GM18519 (cell line): ENCODE measurements around the gene ARMH3.

Source experiments
- ATAC-seq: cut with Tn5 transposase; IDR thresholded peaks from one replicate; pipeline ENCODE4 v1.9.1; 2021; ENCODE audit warnings: mild to moderate bottlenecking, moderate library complexity; ENCODE audit not compliant: unreplicated experiment, low FRiP score

Gene ARMH3

GRCh38 chr10:101941871-101942270, 114.1 kb downstream of the ARMH3 start:
- no peak for ATAC-seq

- ATAC-seq = no peak
Measured at GRCh38 chr10:101940916-101941315, 115.1 kb downstream of the ARMH3 start.

- ATAC-seq = no peak
Measured at GRCh38 chr10:101939729-101940128, 116.2 kb downstream of the ARMH3 start.

GRCh38 chr10:101939008-101939648, 116.8 kb downstream of the ARMH3 start:
- no peak for ATAC-seq

- no peak for ATAC-seq
Measured at GRCh38 chr10:101938305-101939007, 117.5 kb downstream of the ARMH3 start.

GRCh38 chr10:101935431-101935830, 120.5 kb downstream of the ARMH3 start:
- ATAC-seq = no peak

DNA sequence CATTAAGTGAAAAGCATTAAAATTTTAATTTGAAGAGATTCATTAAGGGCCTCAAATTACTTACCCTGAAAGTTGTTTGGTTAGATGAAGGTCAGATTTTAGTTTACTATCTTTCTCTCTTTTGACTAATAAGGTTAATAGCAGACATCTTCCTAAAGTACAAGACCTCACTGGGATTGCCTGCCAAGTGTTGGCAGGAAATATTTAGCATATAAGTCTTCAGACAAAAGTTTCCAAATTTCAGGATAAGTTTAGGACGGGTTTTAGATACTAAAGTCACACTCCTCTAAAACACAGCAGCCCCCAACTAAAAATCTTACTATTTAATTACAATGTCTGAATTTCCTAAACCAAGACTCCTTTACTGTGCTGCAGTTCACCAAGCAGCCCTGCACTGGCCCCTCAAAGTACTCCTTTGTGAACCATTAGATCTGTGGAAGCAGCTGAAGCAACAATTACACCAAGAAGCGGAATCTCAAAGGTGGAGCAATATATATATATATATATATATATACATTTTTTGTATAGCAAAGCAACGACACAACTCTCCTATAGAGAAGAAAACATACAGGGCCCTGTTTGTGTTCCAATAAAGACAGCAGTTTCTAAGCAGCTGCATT, 121.2 kb downstream of the ARMH3 start:
- ATAC-seq = no peak

DNA sequence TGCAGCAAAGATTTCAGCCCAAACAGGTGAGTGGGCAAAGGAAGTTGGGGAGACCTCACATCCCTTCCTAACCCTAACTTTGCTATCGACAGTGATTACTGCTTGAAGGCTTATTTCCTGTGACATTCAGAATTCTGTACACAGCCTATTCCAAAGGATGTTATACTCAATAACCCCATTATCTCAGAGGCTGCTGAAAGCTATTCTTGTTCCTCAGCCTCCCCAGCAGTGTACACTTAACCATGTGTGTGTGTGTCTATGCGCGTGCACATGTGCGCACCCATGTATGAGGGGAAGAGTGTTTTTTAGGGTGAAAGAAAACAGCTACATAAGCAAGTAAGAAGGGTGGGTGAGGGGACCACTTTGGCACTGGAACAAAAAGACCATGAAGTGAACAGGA, 122.0 kb downstream of the ARMH3 start:
- ATAC-seq = no peak

- ATAC-seq = no peak
Measured at GRCh38 chr10:101932183-101932582, 123.8 kb downstream of the ARMH3 start.

DNA sequence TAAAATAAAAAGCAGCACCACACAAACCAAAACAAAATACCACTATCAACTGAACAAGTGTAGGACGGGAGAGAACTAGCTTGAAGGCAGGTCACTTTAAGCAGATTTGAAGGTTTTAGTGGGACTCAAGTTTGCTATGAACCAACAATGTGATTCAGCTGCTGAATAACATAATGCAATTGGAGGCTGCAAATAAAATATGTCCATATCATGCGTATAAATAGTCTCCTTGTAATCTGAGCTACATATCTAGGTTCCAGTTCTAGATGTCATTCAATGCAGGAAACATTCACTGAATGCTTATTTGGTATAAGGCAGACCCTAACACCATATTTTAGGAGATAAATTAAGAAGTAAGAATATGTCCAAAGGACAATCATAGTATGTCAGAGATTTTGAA, 130.9 kb downstream of the ARMH3 start:
- ATAC-seq = no peak

DNA sequence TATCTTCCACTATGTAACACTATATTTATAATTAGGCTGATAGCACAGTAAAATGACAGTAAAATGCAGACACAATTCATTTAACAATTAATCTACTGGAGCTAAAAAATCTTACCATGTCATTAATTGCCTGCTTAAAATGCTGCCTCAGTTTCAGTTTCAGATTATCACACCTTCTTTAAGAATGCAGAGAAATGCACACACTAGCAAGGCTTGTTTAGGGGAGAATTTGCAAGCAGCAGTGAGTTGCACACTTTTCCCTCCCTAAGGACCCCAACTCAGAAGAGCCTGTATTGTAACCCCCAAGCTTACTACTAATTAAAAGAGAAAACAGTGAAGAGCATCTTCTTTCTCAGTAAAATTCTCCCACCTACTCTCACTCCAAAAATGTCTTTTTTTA, 132.7 kb downstream of the ARMH3 start:
- no peak for ATAC-seq

DNA sequence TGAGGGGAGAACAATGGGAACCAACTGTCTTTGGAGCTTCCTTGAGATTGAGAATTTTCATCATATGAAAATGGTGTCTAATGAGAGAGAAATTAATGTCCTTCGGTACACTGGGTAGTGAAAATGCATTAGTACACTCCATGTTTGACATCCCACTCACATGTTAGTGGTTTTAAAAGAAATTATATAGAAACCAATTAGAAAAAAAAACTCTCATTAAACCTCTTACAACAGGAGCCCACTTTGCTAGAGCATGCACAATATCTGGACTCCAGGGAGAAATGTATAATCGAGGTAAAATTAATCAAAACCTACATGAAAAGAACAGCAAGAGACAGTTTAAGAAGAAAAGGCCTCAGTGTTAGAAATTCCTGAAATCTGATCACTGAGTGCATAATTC, 133.1 kb downstream of the ARMH3 start:
- ATAC-seq = no peak

DNA sequence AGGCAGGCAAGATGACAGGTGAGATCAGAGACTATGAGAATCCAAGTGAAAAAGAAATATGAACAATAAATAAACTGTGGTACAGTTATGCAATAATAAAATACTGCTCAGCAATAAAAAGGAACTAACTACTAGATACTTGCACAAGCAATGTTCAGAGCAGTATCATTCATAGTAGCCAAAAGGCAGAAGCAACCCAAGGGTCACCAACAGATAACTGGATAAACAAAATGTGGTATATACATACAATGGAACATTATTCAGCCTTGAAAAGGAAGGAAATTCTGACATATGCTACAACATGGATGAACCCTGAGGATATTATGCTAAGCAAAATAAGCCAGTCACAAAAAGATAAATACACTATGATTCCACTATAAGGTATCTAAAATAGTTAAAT, 135.4 kb downstream of the ARMH3 start:
- no peak for ATAC-seq

GRCh38 chr10:101919026-101919770, 136.8 kb downstream of the ARMH3 start:
- ATAC-seq = no peak

DNA sequence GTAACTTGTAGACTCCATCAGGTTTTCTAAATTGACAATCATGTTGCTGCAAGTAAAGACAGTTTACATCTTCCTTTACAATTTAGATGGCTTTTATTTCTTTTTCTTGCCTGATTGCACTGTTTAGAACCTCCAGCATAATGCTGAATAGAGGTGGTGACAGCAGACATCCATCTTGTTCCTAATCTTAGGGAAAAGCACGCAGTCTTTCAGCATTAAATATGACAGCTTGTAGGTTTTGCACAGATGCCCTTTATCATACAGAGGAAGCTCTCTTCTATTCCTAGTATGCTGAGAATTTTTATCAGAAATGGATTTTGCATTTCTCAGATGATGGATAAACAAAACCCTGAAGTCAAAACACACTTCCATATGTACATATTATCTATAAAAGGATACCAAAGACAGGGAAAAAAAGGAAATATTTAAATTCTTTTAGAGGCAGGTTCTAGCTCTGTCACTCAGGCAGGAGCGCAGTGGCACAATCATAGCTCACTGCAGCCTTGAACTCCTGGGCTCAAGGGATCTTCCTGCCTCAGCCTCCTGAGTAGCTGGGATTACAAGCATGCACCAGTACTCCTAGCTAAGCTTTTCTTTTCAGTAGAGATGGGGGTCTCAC, 143.3 kb downstream of the ARMH3 start:
- no peak for ATAC-seq

GRCh38 chr10:101906586-101907183, 149.3 kb downstream of the ARMH3 start:
- no peak for ATAC-seq

- no peak for ATAC-seq
Measured at GRCh38 chr10:101905251-101905650, 150.7 kb downstream of the ARMH3 start.

GRCh38 chr10:101903827-101904550, 152.0 kb downstream of the ARMH3 start:
- peak; percentile 38 for ATAC-seq

GRCh38 chr10:101902820-101903145, 153.2 kb downstream of the ARMH3 start:
- ATAC-seq = no peak
